Measurements from ENCODE around the gene NMD3. TPM values are rescaled to one million over a fixed set of nuclear protein-coding genes. Genes with fewer than 3 reads are reported as not detected.

NMD3 gene
- polyA plus RNA-seq, 1 experiment = 53.5 TPM

GRCh38 chr3:161289174-161289573 lies 68.1 kb downstream of the NMD3 start:
- no peak for DNase-seq (ENCODE audit: low read depth)
- POLR2A ChIA-PET = no interaction called here
- CTCF ChIA-PET = interaction anchor here (0.7 to 1.4 kb wide), 4 partner anchors 8 to 78 kb away, joined by 3 to 5 read pairs (median 4); no protein-coding TSS in a partner anchor
- Histone ChIP-seq H3K36me3 (ENCODE audit: control insufficient read depth, insufficient read depth, low read length) (no peaks in the 10 kb centered on the region), H3K4me3 (ENCODE audit: low read depth, low read length) (no peak overlapping the region), H3K27me3 (ENCODE audit: control insufficient read depth, insufficient read depth, low read length) (no peaks in the 10 kb centered on the region)
- TF ChIP-seq CTCF (IDR thresholded peaks at IDR 0.05; ENCODE audit: insufficient read depth, low read depth, low read length) = no peak

- ChIA-PET CTCF (interaction anchor here (0.6 to 2.2 kb wide), 7 partner anchors 10 to 125 kb away, joined by 3 to 7 read pairs (median 3); no protein-coding TSS in a partner anchor), POLR2A (no interaction called here)
- no peaks in the 10 kb centered on the region for H3K36me3 ChIP-seq (ENCODE audit: control insufficient read depth, insufficient read depth, low read length)
These were observed 70.2 kb downstream of the NMD3 start for GRCh38 chr3:161291191-161291901.

GRCh38 chr3:161293381-161293780 lies 72.3 kb downstream of the NMD3 start:
- Histone ChIP-seq H3K36me3 (ENCODE audit: control insufficient read depth, insufficient read depth, low read length) (no peaks in the 10 kb centered on the region), H3K27me3 (ENCODE audit: control insufficient read depth, insufficient read depth, low read length) (no peaks in the 10 kb centered on the region), H3K4me3 (ENCODE audit: low read depth, low read length) (no peak overlapping the region)
- POLR2A ChIA-PET = no interaction called here
- CTCF ChIA-PET = interaction anchor here (0.7 to 2.3 kb wide), 5 partner anchors 12 to 74 kb away, joined by 3 to 7 read pairs (median 4); no protein-coding TSS in a partner anchor
- no peak for TF ChIP-seq CTCF (IDR thresholded peaks at IDR 0.05; ENCODE audit: insufficient read depth, low read depth, low read length)
- DNase-seq (ENCODE audit: low read depth) = no peak

More at GRCh38 chr3:161291191-161291901, 70.2 kb downstream of the NMD3 start:
- no peak for TF ChIP-seq CTCF (IDR thresholded peaks at IDR 0.05; ENCODE audit: insufficient read depth, low read depth, low read length)
- H3K27me3 ChIP-seq (ENCODE audit: control insufficient read depth, insufficient read depth, low read length) = no peaks in the 10 kb centered on the region
- no peak overlapping the region for H3K4me3 ChIP-seq (ENCODE audit: low read depth, low read length)
- no peak for DNase-seq (ENCODE audit: low read depth)

GRCh38 chr3:161295325-161295724 lies 74.2 kb downstream of the NMD3 start:
- ChIA-PET CTCF (interaction anchor here (2.3 kb wide), 1 partner anchor 11 kb away, joined by 7 read pairs; no protein-coding TSS in a partner anchor), POLR2A (no interaction called here)
- no peak for TF ChIP-seq CTCF (IDR thresholded peaks at IDR 0.05; ENCODE audit: insufficient read depth, low read depth, low read length)
- DNase-seq (ENCODE audit: low read depth) = no peak
- H3K36me3 ChIP-seq (ENCODE audit: control insufficient read depth, insufficient read depth, low read length) = no peaks in the 10 kb centered on the region
- H3K4me3 ChIP-seq (ENCODE audit: low read depth, low read length) = no peak overlapping the region
- no peaks in the 10 kb centered on the region for H3K27me3 ChIP-seq (ENCODE audit: control insufficient read depth, insufficient read depth, low read length)

- CTCF ChIA-PET = no interaction called here
- Histone ChIP-seq H3K27me3 (ENCODE audit: control insufficient read depth, insufficient read depth, low read length) (no peaks in the 10 kb centered on the region), H3K36me3 (ENCODE audit: control insufficient read depth, insufficient read depth, low read length) (no peaks in the 10 kb centered on the region), H3K4me3 (ENCODE audit: low read depth, low read length) (no peak overlapping the region)
- TF ChIP-seq CTCF (IDR thresholded peaks at IDR 0.05; ENCODE audit: insufficient read depth, low read depth, low read length) = no peak
- DNase-seq (ENCODE audit: low read depth) = no peak
- POLR2A ChIA-PET = no interaction called here
These were observed 75.7 kb downstream of the NMD3 start for GRCh38 chr3:161296814-161297213.

Small RNA genes lying within 50 kb of the gene (small RNA-seq; reads per million reads assigned to genes)
- not detected for gene AC108738.1 (ENCODE audit: insufficient read length, low read depth, low replicate concordance)

Other genes starting within 250 kb of the NMD3 start
- gene B3GALNT1, start 116.0 kb upstream of the NMD3 start, polyA plus RNA-seq (2011; rRNA removed) = 17.9 and 18.9 TPM in 2 replicates
- gene SPTSSB, start 150.2 kb downstream of the NMD3 start, polyA plus RNA-seq (2011; rRNA removed) = not detected in 2 replicates